ENCODE measurements around the gene GRK5. TPM values are rescaled to one million over a fixed set of nuclear protein-coding genes. Genes with fewer than 3 reads are reported as not detected.

GRK5 gene
- total RNA-seq, 1 experiment from 2014 or later, result 4.6 TPM

DNA sequence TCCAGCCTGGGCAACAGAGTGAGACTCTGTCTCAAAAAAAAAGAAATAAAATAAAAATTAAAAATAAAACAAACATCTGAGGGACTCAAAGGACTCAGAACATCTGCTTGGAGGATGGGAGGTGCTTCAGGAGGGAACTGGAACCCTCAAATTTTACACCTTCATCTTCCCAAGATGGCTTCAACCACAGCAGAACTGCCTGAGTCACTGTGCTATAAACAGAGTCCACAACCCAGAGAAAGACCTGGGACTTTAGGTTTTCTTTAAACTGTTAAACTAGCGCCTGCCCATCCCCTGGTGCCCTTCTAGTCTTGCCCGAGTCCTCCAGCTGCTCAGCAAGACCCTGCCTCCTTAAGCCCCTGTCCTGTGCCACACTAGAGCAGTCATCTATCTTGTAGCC, 294.3 kb downstream of the GRK5 start:
- DNase-seq (ENCODE audit: low spot score), result no peak

DNA sequence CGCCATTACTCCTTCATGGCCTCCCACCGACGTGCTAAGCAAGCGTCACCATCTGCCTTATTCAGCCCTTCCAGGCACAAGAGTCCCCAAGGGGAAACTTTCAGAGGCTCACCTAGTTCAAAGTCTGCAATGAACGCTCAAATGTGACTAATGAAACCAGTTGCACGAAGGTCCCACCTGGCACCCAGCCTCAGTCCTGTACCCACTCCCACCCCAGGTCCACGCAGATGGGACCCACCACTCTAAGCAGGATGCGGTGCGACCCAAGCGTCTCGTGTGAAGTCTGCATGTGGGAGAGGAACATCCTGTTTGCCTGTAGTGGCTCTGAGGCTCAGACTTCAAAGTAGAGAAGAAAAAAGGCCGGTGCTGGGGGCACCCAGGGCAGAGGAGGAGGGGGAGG, 294.8 kb downstream of the GRK5 start:
- no peak for DNase-seq (ENCODE audit: low spot score)

DNA sequence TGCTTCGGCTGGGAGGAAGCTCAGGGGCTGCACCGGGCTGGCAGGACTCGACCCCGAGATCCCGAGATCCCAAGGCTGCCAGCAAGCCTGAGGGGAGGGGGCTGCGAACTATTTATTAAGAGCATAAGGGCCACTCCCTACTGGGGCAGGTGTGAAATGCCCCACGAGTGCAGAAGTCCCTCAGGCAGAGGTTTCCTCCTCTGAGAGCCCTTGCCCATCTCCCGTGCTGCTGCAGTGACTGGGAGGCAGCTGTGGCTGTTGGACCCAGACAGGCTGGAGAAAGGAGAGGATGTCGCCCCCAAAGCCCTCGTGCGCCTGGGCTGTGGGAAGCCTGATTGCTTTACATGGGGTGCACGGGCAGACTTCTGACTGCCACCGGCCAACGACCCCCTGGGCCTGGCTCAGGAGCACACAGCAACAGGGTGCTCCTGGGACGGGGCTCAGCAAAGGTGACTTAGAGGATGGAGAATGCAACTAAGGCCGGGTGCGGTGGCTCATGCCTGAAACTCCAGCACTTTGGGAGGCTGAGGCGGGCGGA, 295.3 kb downstream of the GRK5 start:
- no peak for DNase-seq (ENCODE audit: low spot score)

DNA sequence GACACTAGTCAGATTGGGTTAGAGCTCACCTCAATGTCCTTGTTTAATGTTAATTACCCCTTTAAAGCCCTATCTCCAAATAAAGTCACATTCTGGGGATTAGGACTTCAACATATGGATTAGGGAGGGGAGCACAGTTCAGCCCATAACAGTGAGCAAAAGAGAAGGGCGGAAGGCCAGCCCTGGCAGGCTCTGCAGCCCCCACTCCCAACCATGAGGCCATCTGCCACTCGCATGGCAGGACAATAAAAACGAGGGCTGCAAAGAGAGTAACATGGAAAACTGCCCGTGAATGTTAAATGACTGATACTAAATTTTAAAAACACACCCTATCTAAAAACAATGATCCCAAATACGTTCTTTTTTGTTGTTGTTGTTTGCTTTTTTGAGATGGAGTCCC, 296.4 kb downstream of the GRK5 start:
- no peak for DNase-seq (ENCODE audit: low spot score)

DNA sequence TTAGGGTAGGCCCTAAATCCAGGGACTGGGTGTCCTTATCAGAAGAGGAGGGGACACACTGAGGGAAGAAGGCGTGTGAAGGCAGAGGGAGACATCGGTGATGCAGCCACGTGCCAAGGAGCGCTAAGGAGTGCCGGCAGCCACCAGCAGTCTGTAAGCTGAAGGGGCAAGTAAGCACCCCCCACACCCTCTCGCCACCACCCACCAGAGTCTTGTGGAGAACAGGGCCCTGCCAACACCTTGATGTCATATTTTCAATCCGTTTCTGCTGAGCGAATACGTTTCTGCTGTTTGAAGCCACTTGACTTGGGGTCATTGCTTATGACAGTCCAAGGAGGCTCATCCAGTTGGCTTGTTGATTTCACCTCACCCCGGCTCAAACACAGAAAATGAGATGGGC, 297.3 kb downstream of the GRK5 start:
- no peak for DNase-seq (ENCODE audit: low spot score)

DNA sequence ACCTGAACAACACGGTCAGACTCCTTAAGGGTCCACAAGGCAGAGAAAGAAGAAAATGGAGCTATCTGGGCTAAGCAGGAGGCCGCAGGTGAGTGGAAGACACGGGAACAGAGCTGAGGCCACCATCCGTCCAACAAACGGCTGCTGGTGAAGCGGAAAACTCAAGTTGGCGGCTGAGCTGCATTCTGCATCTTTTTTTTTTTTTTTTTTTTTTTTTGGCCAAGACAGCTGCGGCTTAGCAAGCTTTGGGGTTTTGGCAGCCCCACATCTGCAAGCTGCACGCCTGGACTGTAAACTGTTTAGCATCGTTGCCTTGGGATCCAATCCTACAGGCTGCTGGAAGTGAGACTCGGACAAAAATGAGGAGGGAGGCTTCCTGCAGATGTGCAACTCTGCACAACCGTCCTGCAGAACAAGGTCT, 297.8 kb downstream of the GRK5 start:
- DNase-seq (ENCODE audit: low spot score), result no peak

Small RNA genes within 50 kb of the gene (small RNA-seq; reads per million reads assigned to genes)
- gene MIR4681 (not detected), gene RN7SL749P (not detected)

Other genes starting within 250 kb of the GRK5 start
- 3.1 and 4.8 TPM in 2 replicates for gene NANOS1, start 177.9 kb upstream of the GRK5 start, total RNA-seq (2014; rRNA removed; shearing (Covaris generic))
- gene EIF3A, start 126.8 kb upstream of the GRK5 start, total RNA-seq (2014; rRNA removed; shearing (Covaris generic)), result 52.5 and 53.3 TPM in 2 replicates
- 29.6 and 31.6 TPM in 2 replicates for gene DENND10, start 103.5 kb upstream of the GRK5 start, total RNA-seq (2014; rRNA removed; shearing (Covaris generic))
- gene SFXN4, start 41.9 kb upstream of the GRK5 start, total RNA-seq (2014; rRNA removed; shearing (Covaris generic)), result 37.9 and 40.4 TPM in 2 replicates
- 142 and 156 TPM in 2 replicates for gene PRDX3, start 28.8 kb upstream of the GRK5 start, total RNA-seq (2014; rRNA removed; shearing (Covaris generic))

Data from HT-29 (cell line).